ENCODE measurements around the gene TMEM213.

TMEM213 gene

GRCh38 chr7:138825049-138825721 lies 27.4 kb downstream of the TMEM213 start:
- H4K20me1 ChIP-seq (ENCODE audit: insufficient read depth, low read length, poor library complexity, severe bottlenecking) = no peaks in the 10 kb centered on the region
- H3K9me3 ChIP-seq (ENCODE audit: insufficient read depth, low read depth, low read length) = no peaks in the 10 kb centered on the region
- H3F3A ChIP-seq (ENCODE audit: low read depth) = no peaks in the 10 kb centered on the region
- H2AFZ ChIP-seq (ENCODE audit: low read length) = no peak overlapping the region
- H3K4me1 ChIP-seq (ENCODE audit: insufficient read depth, low read length, poor library complexity, severe bottlenecking) = no peaks in the 10 kb centered on the region
- H3K79me2 ChIP-seq (ENCODE audit: insufficient read depth, low read length) = no peaks in the 10 kb centered on the region
- H3K36me3 ChIP-seq (ENCODE audit: insufficient read depth, low read length) = no peaks in the 10 kb centered on the region
- TF ChIP-seq CTCF (conservative IDR thresholded peaks at IDR 0.05; ENCODE audit: low read length) (no peak), EZH2phosphoT487 (IDR thresholded peaks at IDR 0.05; ENCODE audit: borderline replicate concordance) (no peak)
- H3K27me3 ChIP-seq (ENCODE audit: insufficient read depth, low read length, poor library complexity, severe bottlenecking) = no peaks in the 10 kb centered on the region
- no peaks in the 10 kb centered on the region for H3K9me2 ChIP-seq (replicated peaks; ENCODE audit: low read depth, low read length)
- H3K9ac ChIP-seq (ENCODE audit: low read depth, low read length, poor library complexity, severe bottlenecking) = no peak overlapping the region
- no peak overlapping the region for H3K4me3 ChIP-seq (ENCODE audit: low read length, poor library complexity, severe bottlenecking)
- H3K4me2 ChIP-seq (ENCODE audit: low read depth, low read length, poor library complexity, severe bottlenecking) = no peak overlapping the region

- Histone ChIP-seq H3K4me1 (ENCODE audit: insufficient read depth, low read length, poor library complexity, severe bottlenecking) (no peaks in the 10 kb centered on the region), H3F3A (ENCODE audit: low read depth) (no peaks in the 10 kb centered on the region), H2AFZ (ENCODE audit: low read length) (no peak overlapping the region), H3K79me2 (ENCODE audit: insufficient read depth, low read length) (no peaks in the 10 kb centered on the region), H4K20me1 (ENCODE audit: insufficient read depth, low read length, poor library complexity, severe bottlenecking) (no peaks in the 10 kb centered on the region), H3K9ac (ENCODE audit: low read depth, low read length, poor library complexity, severe bottlenecking) (no peak overlapping the region), H3K27me3 (ENCODE audit: insufficient read depth, low read length, poor library complexity, severe bottlenecking) (no peaks in the 10 kb centered on the region), H3K9me3 (ENCODE audit: insufficient read depth, low read depth, low read length) (no peaks in the 10 kb centered on the region), H3K4me3 (ENCODE audit: low read length, poor library complexity, severe bottlenecking) (no peak overlapping the region), H3K9me2 (replicated peaks; ENCODE audit: low read depth, low read length) (no peaks in the 10 kb centered on the region), H3K4me2 (ENCODE audit: low read depth, low read length, poor library complexity, severe bottlenecking) (no peak overlapping the region), H3K36me3 (ENCODE audit: insufficient read depth, low read length) (no peaks in the 10 kb centered on the region)
- TF ChIP-seq EZH2phosphoT487 (IDR thresholded peaks at IDR 0.05; ENCODE audit: borderline replicate concordance) = no peak
- TF ChIP-seq CTCF (conservative IDR thresholded peaks at IDR 0.05; ENCODE audit: low read length) = no peak
Observed at GRCh38 chr7:138828302-138828701, 30.5 kb downstream of the TMEM213 start.

GRCh38 chr7:138829335-138829734 lies 31.5 kb downstream of the TMEM213 start:
- Histone ChIP-seq H3K9me3 (ENCODE audit: insufficient read depth, low read depth, low read length) (no peaks in the 10 kb centered on the region), H3K4me3 (ENCODE audit: low read length, poor library complexity, severe bottlenecking) (no peak overlapping the region), H3K36me3 (ENCODE audit: insufficient read depth, low read length) (no peaks in the 10 kb centered on the region), H3K79me2 (ENCODE audit: insufficient read depth, low read length) (no peaks in the 10 kb centered on the region), H3K27me3 (ENCODE audit: insufficient read depth, low read length, poor library complexity, severe bottlenecking) (no peaks in the 10 kb centered on the region), H4K20me1 (ENCODE audit: insufficient read depth, low read length, poor library complexity, severe bottlenecking) (no peaks in the 10 kb centered on the region), H3F3A (ENCODE audit: low read depth) (no peaks in the 10 kb centered on the region), H3K4me2 (ENCODE audit: low read depth, low read length, poor library complexity, severe bottlenecking) (no peak overlapping the region), H2AFZ (ENCODE audit: low read length) (no peak overlapping the region), H3K9ac (ENCODE audit: low read depth, low read length, poor library complexity, severe bottlenecking) (no peak overlapping the region), H3K4me1 (ENCODE audit: insufficient read depth, low read length, poor library complexity, severe bottlenecking) (no peaks in the 10 kb centered on the region), H3K9me2 (replicated peaks; ENCODE audit: low read depth, low read length) (no peaks in the 10 kb centered on the region)
- TF ChIP-seq EZH2phosphoT487 (IDR thresholded peaks at IDR 0.05; ENCODE audit: borderline replicate concordance) (no peak), CTCF (conservative IDR thresholded peaks at IDR 0.05; ENCODE audit: low read length) (no peak)
